Stimulated activated CD8-positive, alpha-beta memory T cell treated with anti-CD3 and anti-CD28 coated beads, Interleukin-15, amount 100 ng/mL, for 24 hours (primary cell): ENCODE data around the gene ARF4.
"Not testable (repeated sequence)": the region's sequence is repeated elsewhere in the genome, so short reads cannot be mapped to it uniquely, and the experiment has no call there.

Experiments used
- DNase-seq: peaks from one replicate; pipeline ENCODE4 v3.0.0-alpha.2; 2020; ENCODE audit warnings: low read depth

The ARF4 gene

GRCh38 chr3:57597127-57597923 lies at the start of gene ARF4:
Gene ARF4, minus strand, starts transcription at chr3:57597344. Its CDS starts 204 bp downstream, at chr3:57597140.
- DNase-seq, result peak; percentile 99

- DNase-seq, result no peak
These were observed 49.6 kb upstream of the ARF4 start for GRCh38 chr3:57646723-57647122.

GRCh38 chr3:57644740-57645139 lies 47.6 kb upstream of the ARF4 start:
- DNase-seq, result no peak

GRCh38 chr3:57637391-57637790 lies 40.2 kb upstream of the ARF4 start:
- no peak for DNase-seq

- not testable (repeated sequence) for DNase-seq
These were observed 37.1 kb upstream of the ARF4 start for GRCh38 chr3:57634259-57634658.

- DNase-seq, result no peak
These were observed 30.8 kb upstream of the ARF4 start for GRCh38 chr3:57627976-57628375.

GRCh38 chr3:57624801-57625200 lies 27.7 kb upstream of the ARF4 start:
- no peak for DNase-seq

- no peak for DNase-seq
These were observed 25.2 kb upstream of the ARF4 start for GRCh38 chr3:57622362-57622761.

- no peak for DNase-seq
These were observed 20.6 kb upstream of the ARF4 start for GRCh38 chr3:57617739-57618138.

- no peak for DNase-seq
These were observed 19.1 kb upstream of the ARF4 start for GRCh38 chr3:57616233-57616632.

GRCh38 chr3:57611870-57612269 lies 14.7 kb upstream of the ARF4 start:
- not testable (repeated sequence) for DNase-seq

- no peak for DNase-seq
These were observed 8.5 kb upstream of the ARF4 start for GRCh38 chr3:57605683-57606082.

- no peak for DNase-seq
These were observed 7.8 kb upstream of the ARF4 start for GRCh38 chr3:57604971-57605370.

GRCh38 chr3:57600195-57600594 lies 3.1 kb upstream of the ARF4 start:
- no peak for DNase-seq

GRCh38 chr3:57598765-57599360 lies 1.7 kb upstream of the ARF4 start:
- no peak for DNase-seq

- DNase-seq, result peak; percentile 29
These were observed 533 bp downstream of the ARF4 start for GRCh38 chr3:57596495-57597126.

GRCh38 chr3:57594576-57594975 lies 2.6 kb downstream of the ARF4 start:
- no peak for DNase-seq

- no peak for DNase-seq
These were observed 3.0 kb downstream of the ARF4 start for GRCh38 chr3:57594144-57594543.

GRCh38 chr3:57592306-57592705 lies 4.8 kb downstream of the ARF4 start:
- no peak for DNase-seq

- no peak for DNase-seq
These were observed 9.2 kb downstream of the ARF4 start for GRCh38 chr3:57587905-57588304.

- no peak for DNase-seq
These were observed 10.4 kb downstream of the ARF4 start for GRCh38 chr3:57586778-57587177.

GRCh38 chr3:57583544-57583943 lies 13.6 kb downstream of the ARF4 start:
- no peak for DNase-seq

GRCh38 chr3:57582474-57583168 lies 14.5 kb downstream of the ARF4 start:
- DNase-seq, result no peak
